ENCODE results near the gene TOLLIP.

DNA sequence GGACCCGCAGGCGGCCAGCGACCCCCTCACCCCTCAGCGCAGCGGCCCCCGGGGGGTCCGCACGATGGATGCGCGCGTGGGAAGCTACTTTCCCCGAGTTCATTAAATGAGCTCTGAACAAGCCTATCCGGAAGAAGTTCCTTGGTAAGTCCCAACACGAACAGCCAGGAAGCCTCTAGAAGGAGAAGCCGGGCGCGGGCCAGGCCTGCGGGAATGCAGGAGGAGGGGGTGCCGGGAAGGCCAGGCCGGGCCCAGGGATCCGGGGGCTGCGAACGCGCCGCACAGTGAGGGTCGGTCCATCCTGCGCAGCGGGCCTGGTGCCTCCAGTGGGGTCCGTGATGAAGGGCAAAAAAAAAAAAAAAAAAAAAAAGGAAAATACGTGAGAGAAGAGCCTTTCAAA, 36.9 kb downstream of the TOLLIP start:
- TF ChIP-seq SOX15 (CRISPR knock-in tag; IDR thresholded peaks at IDR 0.05) (no peak), ZNF263 (CRISPR knock-in tag; IDR thresholded peaks at IDR 0.05; ENCODE audit: low read depth) (no peak), GABPB1 (CRISPR knock-in tag; IDR thresholded peaks at IDR 0.05) (no peak), FOXJ3 (CRISPR knock-in tag; IDR thresholded peaks at IDR 0.05; ENCODE audit: borderline replicate concordance) (no peak), HMGXB4 (CRISPR knock-in tag; IDR thresholded peaks at IDR 0.05) (no peak), ELF4 (CRISPR knock-in tag; IDR thresholded peaks at IDR 0.05; ENCODE audit: low read depth) (no peak), E2F1 (CRISPR knock-in tag; IDR thresholded peaks at IDR 0.05) (no peak), ZBTB21 (CRISPR knock-in tag; IDR thresholded peaks at IDR 0.05; ENCODE audit: borderline replicate concordance) (no peak), NR3C1 (CRISPR knock-in tag; conservative IDR thresholded peaks at IDR 0.05; ENCODE audit: low read depth) (no peak), AFF4 (CRISPR knock-in tag; IDR thresholded peaks at IDR 0.05; ENCODE audit: borderline replicate concordance) (no peak)
- TF ChIP-seq, protein P1, sequence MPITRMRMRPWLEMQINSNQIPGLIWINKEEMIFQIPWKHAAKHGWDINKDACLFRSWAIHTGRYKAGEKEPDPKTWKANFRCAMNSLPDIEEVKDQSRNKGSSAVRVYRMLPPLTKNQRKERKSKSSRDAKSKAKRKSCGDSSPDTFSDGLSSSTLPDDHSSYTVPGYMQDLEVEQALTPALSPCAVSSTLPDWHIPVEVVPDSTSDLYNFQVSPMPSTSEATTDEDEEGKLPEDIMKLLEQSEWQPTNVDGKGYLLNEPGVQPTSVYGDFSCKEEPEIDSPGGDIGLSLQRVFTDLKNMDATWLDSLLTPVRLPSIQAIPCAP (CRISPR knock-in tag; IDR thresholded peaks at IDR 0.05): no peak
- TF ChIP-seq, protein P2, sequence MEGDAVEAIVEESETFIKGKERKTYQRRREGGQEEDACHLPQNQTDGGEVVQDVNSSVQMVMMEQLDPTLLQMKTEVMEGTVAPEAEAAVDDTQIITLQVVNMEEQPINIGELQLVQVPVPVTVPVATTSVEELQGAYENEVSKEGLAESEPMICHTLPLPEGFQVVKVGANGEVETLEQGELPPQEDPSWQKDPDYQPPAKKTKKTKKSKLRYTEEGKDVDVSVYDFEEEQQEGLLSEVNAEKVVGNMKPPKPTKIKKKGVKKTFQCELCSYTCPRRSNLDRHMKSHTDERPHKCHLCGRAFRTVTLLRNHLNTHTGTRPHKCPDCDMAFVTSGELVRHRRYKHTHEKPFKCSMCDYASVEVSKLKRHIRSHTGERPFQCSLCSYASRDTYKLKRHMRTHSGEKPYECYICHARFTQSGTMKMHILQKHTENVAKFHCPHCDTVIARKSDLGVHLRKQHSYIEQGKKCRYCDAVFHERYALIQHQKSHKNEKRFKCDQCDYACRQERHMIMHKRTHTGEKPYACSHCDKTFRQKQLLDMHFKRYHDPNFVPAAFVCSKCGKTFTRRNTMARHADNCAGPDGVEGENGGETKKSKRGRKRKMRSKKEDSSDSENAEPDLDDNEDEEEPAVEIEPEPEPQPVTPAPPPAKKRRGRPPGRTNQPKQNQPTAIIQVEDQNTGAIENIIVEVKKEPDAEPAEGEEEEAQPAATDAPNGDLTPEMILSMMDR (IDR thresholded peaks at IDR 0.05): no peak
- TF ChIP-seq, protein P3, sequence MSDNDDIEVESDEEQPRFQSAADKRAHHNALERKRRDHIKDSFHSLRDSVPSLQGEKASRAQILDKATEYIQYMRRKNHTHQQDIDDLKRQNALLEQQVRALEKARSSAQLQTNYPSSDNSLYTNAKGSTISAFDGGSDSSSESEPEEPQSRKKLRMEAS (CRISPR knock-in tag; IDR thresholded peaks at IDR 0.05): no peak

All from WTC11 (cell line).